NCI-H2227 treated with DMSO at 0.1 percent for 48 hours (cell line): ENCODE results near the gene DVL1.

Source experiments
- DNase-seq: peaks from one replicate; lab custom pipeline; 2025; lab: John Stamatoyannopoulos, UW

Gene DVL1

GRCh38 chr1:1296070-1297061 lies 52.9 kb downstream of the DVL1 start:
- DNase-seq = no peak

DNA sequence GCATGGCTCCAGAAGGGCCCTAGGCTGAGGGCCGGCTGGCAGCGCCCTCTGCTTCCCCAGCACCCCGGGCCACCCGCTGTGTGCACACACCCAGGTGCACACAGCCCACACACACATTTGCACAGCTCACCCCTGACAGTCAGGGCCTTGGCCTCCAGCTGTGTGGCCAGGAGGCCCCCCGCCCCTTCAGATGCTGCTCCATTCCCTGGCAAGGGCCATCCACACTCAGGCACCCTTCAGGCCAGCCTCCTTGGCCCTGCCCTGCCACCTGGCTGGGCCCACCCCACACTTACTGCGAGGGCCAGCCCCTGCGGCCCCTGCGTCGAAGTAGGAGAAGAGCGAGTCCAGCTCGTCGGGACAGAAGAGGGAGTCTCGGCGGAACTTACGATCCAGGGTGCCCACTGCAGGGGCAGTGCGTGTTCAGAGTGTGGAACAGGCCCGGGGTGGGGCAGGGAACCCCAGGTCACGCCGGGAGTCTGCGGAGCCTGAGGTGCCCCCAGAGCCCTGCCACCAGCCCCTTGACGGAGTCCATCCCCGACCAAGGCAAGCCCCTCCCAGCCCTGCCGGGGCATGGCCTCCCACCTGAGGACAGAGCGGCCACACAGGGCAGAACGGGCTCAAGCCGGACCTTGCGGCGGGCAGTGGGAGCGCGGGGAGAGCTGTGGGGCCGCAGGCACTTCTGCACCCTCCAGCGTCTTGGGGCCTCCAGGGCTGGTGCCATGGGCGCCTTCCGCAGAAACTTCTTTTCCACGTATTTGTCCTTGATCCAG lies 53.9 kb downstream of the DVL1 start:
- DNase-seq = no peak

DNA sequence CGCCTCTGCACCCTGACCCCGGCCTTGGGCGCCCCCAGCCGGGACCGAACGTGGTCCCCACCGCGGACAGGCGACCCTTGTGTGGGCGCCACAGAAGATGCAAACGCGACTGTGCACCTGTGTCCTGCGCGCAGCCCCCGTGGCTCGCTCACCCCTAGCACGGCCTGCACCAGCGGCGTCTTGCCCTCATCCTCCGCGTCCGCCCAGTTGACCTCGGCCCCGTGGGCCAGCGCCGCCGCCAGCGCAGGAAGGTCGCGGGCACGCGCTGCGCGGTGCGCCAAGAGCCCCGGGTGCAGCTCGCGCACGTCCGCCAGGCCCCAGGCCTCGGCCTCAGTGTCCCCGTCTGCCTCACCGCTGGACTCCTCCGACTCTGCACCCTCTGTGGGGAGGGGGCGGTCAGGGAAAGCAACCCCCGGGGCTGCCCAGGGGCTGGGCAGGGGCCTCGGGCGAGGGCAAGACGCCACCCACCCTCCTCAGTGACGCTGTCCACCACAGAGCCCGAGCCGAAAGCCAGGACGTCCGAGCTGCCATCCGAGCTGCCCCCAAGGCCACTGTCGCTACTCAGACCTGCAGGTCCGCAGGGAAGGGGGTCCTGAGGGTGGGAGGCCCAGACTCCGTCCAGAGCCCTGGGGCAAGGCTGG lies 54.8 kb downstream of the DVL1 start:
- no peak for DNase-seq

DNA sequence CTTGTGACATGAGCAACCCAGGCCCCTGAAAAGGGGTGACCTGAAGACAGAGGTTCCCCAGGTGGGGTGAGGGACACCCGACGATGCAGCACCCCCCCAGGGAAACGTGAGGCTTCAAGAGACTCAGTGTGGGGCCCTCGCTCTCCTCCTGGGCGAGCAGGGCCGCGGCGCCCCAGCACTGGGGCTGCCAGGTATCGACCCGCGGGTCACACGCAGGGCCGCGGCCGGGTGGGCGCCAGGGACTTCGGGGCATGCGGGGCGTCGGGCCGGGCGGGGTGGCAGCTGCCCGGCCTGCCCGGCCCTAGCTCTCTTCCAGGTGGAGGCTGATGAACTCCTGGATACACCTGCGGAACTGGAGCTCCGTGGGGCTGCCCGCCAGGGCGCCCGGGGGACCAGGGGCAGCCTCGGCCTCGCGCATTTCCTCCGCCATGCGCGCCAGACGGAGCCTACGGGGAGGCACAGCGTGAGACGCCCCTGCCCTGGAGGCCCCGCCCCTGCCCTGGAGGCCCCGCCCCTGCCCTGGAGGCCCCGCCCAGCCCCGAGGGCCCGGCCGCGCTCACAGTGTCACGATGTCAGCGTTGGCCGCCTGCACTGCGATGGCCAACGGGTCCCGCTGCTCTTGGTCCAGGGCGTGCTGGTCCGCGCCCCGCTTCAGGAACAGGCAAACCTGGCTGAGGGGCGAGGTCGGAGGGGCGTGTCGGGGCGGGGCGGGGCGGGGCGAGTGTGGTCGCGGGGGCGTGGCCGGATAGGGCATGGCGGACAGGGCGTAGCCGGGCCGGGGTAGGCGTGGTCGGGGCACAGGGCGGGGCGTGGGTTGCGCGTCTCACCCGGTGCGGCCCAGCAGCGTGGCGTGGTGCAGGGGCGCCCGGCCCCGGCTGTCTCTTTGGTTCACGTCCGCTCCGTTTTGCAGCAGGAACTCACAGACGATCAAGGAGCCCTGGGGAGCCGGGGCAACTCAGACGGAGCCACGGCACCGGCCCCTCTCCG lies 55.7 kb downstream of the DVL1 start:
- DNase-seq = no peak

GRCh38 chr1:1292851-1293250 lies 56.4 kb downstream of the DVL1 start:
- DNase-seq = no peak

- DNase-seq = no peak
Observed at GRCh38 chr1:1292442-1292779, 56.8 kb downstream of the DVL1 start.

GRCh38 chr1:1291548-1292441 lies 57.4 kb downstream of the DVL1 start:
- peak; percentile 44 for DNase-seq

DNA sequence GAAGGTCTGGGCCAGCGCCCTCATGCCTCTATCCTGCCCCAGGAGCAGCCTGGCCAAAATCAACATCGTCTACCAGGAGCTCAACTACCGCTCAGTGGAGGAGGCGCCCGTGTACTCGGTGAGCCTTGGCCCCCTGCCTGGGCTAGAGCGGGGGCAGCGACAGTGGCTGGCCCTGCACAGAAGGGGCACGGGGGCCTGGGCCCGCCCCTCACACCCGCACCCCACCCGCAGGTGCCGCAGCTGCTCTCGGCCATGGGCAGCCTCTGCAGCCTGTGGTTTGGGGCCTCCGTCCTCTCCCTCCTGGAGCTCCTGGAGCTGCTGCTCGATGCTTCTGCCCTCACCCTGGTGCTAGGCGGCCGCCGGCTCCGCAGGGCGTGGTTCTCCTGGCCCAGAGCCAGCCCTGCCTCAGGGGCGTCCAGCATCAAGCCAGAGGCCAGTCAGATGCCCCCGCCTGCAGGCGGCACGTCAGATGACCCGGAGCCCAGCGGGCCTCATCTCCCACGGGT lies 58.1 kb downstream of the DVL1 start:
- DNase-seq = peak; percentile 41

DNA sequence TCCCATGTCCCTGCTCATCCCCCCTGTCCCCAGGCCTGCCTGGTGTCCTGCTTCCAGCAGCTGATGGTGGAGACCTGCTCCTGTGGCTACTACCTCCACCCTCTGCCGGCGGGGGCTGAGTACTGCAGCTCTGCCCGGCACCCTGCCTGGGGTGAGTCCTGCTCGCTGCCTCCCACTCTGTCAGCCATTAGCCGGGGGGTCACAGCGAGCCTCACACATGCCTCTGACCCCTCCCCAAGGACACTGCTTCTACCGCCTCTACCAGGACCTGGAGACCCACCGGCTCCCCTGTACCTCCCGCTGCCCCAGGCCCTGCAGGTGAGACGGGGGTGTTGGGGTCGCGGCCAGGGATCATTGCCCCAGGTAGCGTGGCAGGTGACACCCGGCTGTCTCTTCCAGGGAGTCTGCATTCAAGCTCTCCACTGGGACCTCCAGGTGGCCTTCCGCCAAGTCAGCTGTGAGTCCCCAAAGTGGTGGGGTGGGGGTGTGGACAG lies 58.9 kb downstream of the DVL1 start:
- peak; percentile 12 for DNase-seq

DNA sequence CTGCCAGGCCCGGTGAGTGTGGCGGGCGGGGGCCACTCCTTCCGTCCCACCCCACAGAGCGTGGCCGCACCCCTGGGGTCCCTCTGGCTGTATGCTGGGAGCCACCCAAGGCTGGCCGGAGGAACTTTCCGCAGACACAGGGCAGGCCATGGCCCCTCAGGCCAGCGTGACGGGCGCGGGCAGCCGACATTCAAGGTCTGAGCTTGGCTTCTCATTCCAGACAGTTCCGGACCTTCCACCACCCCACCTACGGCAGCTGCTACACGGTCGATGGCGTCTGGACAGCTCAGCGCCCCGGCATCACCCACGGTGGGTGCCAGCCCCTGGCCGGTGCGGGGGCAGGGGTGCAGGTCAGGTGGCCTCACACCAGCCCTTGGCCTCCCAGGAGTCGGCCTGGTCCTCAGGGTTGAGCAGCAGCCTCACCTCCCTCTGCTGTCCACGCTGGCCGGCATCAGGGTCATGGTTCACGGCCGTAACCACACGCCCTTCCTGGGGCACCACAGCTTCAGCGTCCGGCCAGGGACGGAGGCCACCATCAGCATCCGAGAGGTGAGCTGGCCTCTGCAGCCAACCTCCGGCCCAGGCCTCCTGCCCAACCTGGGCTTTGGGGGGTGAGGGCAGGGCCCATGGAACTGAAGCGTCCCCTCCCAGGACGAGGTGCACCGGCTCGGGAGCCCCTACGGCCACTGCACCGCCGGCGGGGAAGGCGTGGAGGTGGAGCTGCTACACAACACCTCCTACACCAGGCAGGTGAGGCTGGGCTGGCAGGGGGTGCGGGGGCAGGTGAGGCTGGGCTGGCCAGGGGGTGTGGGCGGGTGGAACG lies 61.7 kb downstream of the DVL1 start:
- no peak for DNase-seq

- DNase-seq = no peak
Observed at GRCh38 chr1:1286313-1287261, 62.6 kb downstream of the DVL1 start.

- DNase-seq = no peak
Observed at GRCh38 chr1:1285611-1286311, 63.5 kb downstream of the DVL1 start.
